K562 (cell line): Measurements from ENCODE around the gene SCRN1. TPM values are rescaled to one million over a fixed set of nuclear protein-coding genes. Genes with fewer than 3 reads are reported as not detected.

Experiments
- AFF4 ChIP-seq: sonication (generic); formaldehyde crosslinking; IDR thresholded peaks from 2 replicates; pipeline ENCODE4 v1.8.0; 2023; ENCODE audit warnings: mild to moderate bottlenecking, missing genetic modification reagents
- ARHGAP35 ChIP-seq: fragments of 450-650 bp; IDR thresholded peaks from 2 replicates; pipeline ENCODE4 v1.6.1; 2018; ENCODE audit not compliant: partially characterized antibody
- CEBPG ChIP-seq, 3 experiments: fragments of 200-800 bp in 1 of 3; sonication (Bioruptor generic) in 1 of 3; sonication (generic) in 1 of 3; formaldehyde crosslinking in 1 of 3; IDR thresholded peaks in 2 of 3; conservative IDR thresholded peaks in 1 of 3; 2 replicates each; pipeline versions ENCODE4 v1.6.1 to v1.8.0; 2016 to 2022; ENCODE audit warnings: missing compliant biosample characterization in 2 of 3, missing genetic modification characterization in 2 of 3, mild to moderate bottlenecking in 1 of 3, missing genetic modification reagents in 1 of 3
- ESRRB ChIP-seq: fragments of 250-450 bp; sonication (Bioruptor Pico); IDR thresholded peaks from 2 replicates; pipeline ENCODE4 v1.5.0; 2020; ENCODE audit warnings: mild to moderate bottlenecking, moderate library complexity, borderline replicate concordance
- GTF3C2 ChIP-seq: IDR thresholded peaks from 3 replicates; pipeline ENCODE4 v1.6.1; 2011; ENCODE audit warnings: borderline replicate concordance, mild to moderate bottlenecking, moderate library complexity; ENCODE audit not compliant: insufficient read length; ENCODE audit errors: extremely low read depth
- HMBOX1 ChIP-seq: sonication (generic); IDR thresholded peaks from 2 replicates; pipeline ENCODE4 v1.6.1; 2016
- PHF20 ChIP-seq: fragments of 450-650 bp; IDR thresholded peaks from 2 replicates; pipeline ENCODE4 v1.6.1; 2018; ENCODE audit not compliant: partially characterized antibody
- POLR2H ChIP-seq: IDR thresholded peaks from 2 replicates; pipeline ENCODE4 v1.6.1; 2016; ENCODE audit warnings: missing genetic modification characterization, low read depth, mild to moderate bottlenecking, control low read depth, missing compliant biosample characterization, moderate library complexity
- SUPT5H ChIP-seq: fragments of 450-650 bp; IDR thresholded peaks from 2 replicates; pipeline ENCODE4 v1.6.1; 2016
- TAL1 ChIP-seq: fragments of 450-650 bp; IDR thresholded peaks from 2 replicates; pipeline ENCODE4 v1.6.1; 2016; ENCODE audit warnings: mild to moderate bottlenecking
- ZBTB11 ChIP-seq, 3 experiments: fragments of 200-800 bp in 1 of 3; fragments of 250-450 bp in 1 of 3; fragments of 450-650 bp in 1 of 3; sonication (Bioruptor Pico) in 1 of 3; sonication (Bioruptor generic) in 1 of 3; formaldehyde crosslinking in 1 of 3; IDR thresholded peaks; 2 replicates each; pipeline versions ENCODE4 v1.6.1 to v1.8.0; 2016 to 2022; ENCODE audit warnings: mild to moderate bottlenecking in 2 of 3, missing genetic modification characterization in 2 of 3, missing compliant biosample characterization in 1 of 3, moderate library complexity in 1 of 3
- ZBTB2 ChIP-seq: fragments of 450-650 bp; IDR thresholded peaks from 2 replicates; pipeline ENCODE4 v1.6.1; 2016; ENCODE audit warnings: antibody characterized with exemption
- ZC3H8 ChIP-seq: fragments of 450-650 bp; IDR thresholded peaks from 2 replicates; pipeline ENCODE4 v1.6.1; 2017
- polyA plus RNA-seq, 8 experiments: library from polyadenylated mRNA; depleted of rRNA in 4 of 8; stranded (reverse) in 5 of 8; unstranded in 3 of 8; fragments of >200 nt; fragmentation: Nextera tagmentation in 2 of 8; fragmentation: Illumina TruSeq in 1 of 8; extraction: Ambion mirVana in 2 of 8; extraction: Trizol in 1 of 8; gene quantifications; 2 replicates each; pipeline versions ENCODE4 v1.2.1 to v1.2.3, GENCODE V29; 2011 to 2014; ENCODE audit warnings: inconsistent platforms in 1 of 8, missing spikeins in 1 of 8
- total RNA-seq, 7 experiments: library from RNA; depleted of rRNA in 6 of 7; stranded (reverse); fragments of >200 nt in 6 of 7; fragmentation: Illumina TruSeq in 2 of 7; extraction: Trizol in 2 of 7; gene quantifications; 2 replicates each; pipeline versions ENCODE4 v1.2.1 to v1.2.3, GENCODE V29; 2011 to 2021; ENCODE audit warnings: low replicate concordance in 1 of 7

SCRN1 gene
- total and polyA plus RNA-seq, 9 of the 15 experiments (the other 6 are each of a cell fraction or from before 2014, with no cell fraction given): 0.13 to 1.4 (median 0.20) TPM

- TF ChIP-seq ZBTB2 (no peak), GTF3C2 (no peak), ZBTB11 (CRISPR knock-in tag; IDR thresholded peaks at IDR 0.05) (no peak), ESRRB (CRISPR knock-in tag) (no peak), HMBOX1 (peak; percentile 1; the same call in 1 of the 2 replicates), AFF4 (peak; percentile 79), ZC3H8 (no peak), POLR2H (peak; percentile 5; the same call in 1 of the 2 replicates), PHF20 (no peak), CEBPG (CRISPR knock-in tag; IDR thresholded peaks at IDR 0.05) (no peak), CEBPG (tag; conservative IDR thresholded peaks at IDR 0.05 in 1 of 2, IDR thresholded peaks at IDR 0.05 in 1 of 2) (no peak), TAL1 (no peak), ARHGAP35 (no peak), SUPT5H (no peak)
Measured at GRCh38 chr7:30027065-30027456, 37.5 kb upstream of the SCRN1 start (continued).
